ENCODE data around the gene LITAF. TPM values are rescaled to one million over a fixed set of nuclear protein-coding genes. Genes with fewer than 3 reads are reported as not detected.
"Not testable (repeated sequence)": the region's sequence is repeated elsewhere in the genome, so short reads cannot be mapped to it uniquely, and the experiment has no call there.

The LITAF gene
- total RNA-seq, 1 experiment from 2014 or later = 95.0 TPM

GRCh38 chr16:11601425-11601824, 14.7 kb upstream of the LITAF start:
- no peak for DNase-seq (ENCODE audit: low read depth)

- DNase-seq (ENCODE audit: low read depth) = no peak
Observed at GRCh38 chr16:11599579-11599978, 12.9 kb upstream of the LITAF start.

- peak; percentile 65 for DNase-seq (ENCODE audit: low read depth)
Observed at GRCh38 chr16:11597235-11598095, 10.7 kb upstream of the LITAF start.

- no peak for DNase-seq (ENCODE audit: low read depth)
Observed at GRCh38 chr16:11596572-11597226, 10.0 kb upstream of the LITAF start.

- no peak for DNase-seq (ENCODE audit: low read depth)
Observed at GRCh38 chr16:11593581-11593980, 6.9 kb upstream of the LITAF start.

- not testable (repeated sequence) for DNase-seq (ENCODE audit: low read depth)
Observed at GRCh38 chr16:11593076-11593475, 6.4 kb upstream of the LITAF start.

GRCh38 chr16:11591630-11592029, 4.9 kb upstream of the LITAF start:
- DNase-seq (ENCODE audit: low read depth) = not testable (repeated sequence)

- DNase-seq (ENCODE audit: low read depth) = no peak
Observed at GRCh38 chr16:11589198-11589550, 2.5 kb upstream of the LITAF start.

- no peak for DNase-seq (ENCODE audit: low read depth)
Observed at GRCh38 chr16:11588321-11589197, 1.8 kb upstream of the LITAF start.

- DNase-seq (ENCODE audit: low read depth) = no peak
Observed at GRCh38 chr16:11587643-11588247, 1.0 kb upstream of the LITAF start.

GRCh38 chr16:11586378-11586855, 302 bp downstream of the LITAF start:
- peak; percentile 65 for DNase-seq (ENCODE audit: low read depth)

- peak; percentile 14 for DNase-seq (ENCODE audit: low read depth)
Observed at GRCh38 chr16:11585460-11586377, 1.0 kb downstream of the LITAF start.

GRCh38 chr16:11583889-11584565, 2.7 kb downstream of the LITAF start:
- DNase-seq (ENCODE audit: low read depth) = peak; percentile 25

GRCh38 chr16:11583166-11583565, 3.6 kb downstream of the LITAF start:
- DNase-seq (ENCODE audit: low read depth) = peak; percentile 64

GRCh38 chr16:11582157-11582814, 4.4 kb downstream of the LITAF start:
- no peak for DNase-seq (ENCODE audit: low read depth)

- no peak for DNase-seq (ENCODE audit: low read depth)
Observed at GRCh38 chr16:11581678-11582077, 5.0 kb downstream of the LITAF start.

- no peak for DNase-seq (ENCODE audit: low read depth)
Observed at GRCh38 chr16:11580451-11581086, 6.2 kb downstream of the LITAF start.

GRCh38 chr16:11577290-11577660, 9.4 kb downstream of the LITAF start:
- DNase-seq (ENCODE audit: low read depth) = not testable (repeated sequence)
